ENCODE results near the gene IFNAR2.

The IFNAR2 gene

GRCh38 chr21:33229784-33230544 is at the start of gene IFNAR2:
TSS of gene IFNAR2 (plus strand) at chr21:33229938. CDS start at chr21:33241923, 11,985 bp downstream.
- DNase-seq, result no peak

GRCh38 chr21:33185852-33186251 is 43.9 kb upstream of the IFNAR2 start:
- no peak for DNase-seq

GRCh38 chr21:33187276-33187675 is 42.5 kb upstream of the IFNAR2 start:
- DNase-seq, result no peak

GRCh38 chr21:33189237-33189636 is 40.5 kb upstream of the IFNAR2 start:
- DNase-seq, result no peak

GRCh38 chr21:33189824-33190223 is 39.9 kb upstream of the IFNAR2 start:
- DNase-seq, result no peak

- peak; percentile 31 for DNase-seq
Measured at GRCh38 chr21:33196941-33197374, 32.8 kb upstream of the IFNAR2 start.

- peak; percentile 19 for DNase-seq
Measured at GRCh38 chr21:33197496-33197895, 32.2 kb upstream of the IFNAR2 start.

GRCh38 chr21:33198346-33199099 is 31.2 kb upstream of the IFNAR2 start:
- DNase-seq, result no peak

GRCh38 chr21:33199100-33199464 is 30.7 kb upstream of the IFNAR2 start:
- no peak for DNase-seq

- peak; percentile 83 for DNase-seq
Measured at GRCh38 chr21:33199516-33200217, 30.1 kb upstream of the IFNAR2 start.

- no peak for DNase-seq
Measured at GRCh38 chr21:33201956-33202355, 27.8 kb upstream of the IFNAR2 start.

- DNase-seq, result no peak
Measured at GRCh38 chr21:33202464-33203363, 27.0 kb upstream of the IFNAR2 start.

GRCh38 chr21:33203371-33203724 is 26.4 kb upstream of the IFNAR2 start:
- DNase-seq, result no peak

- DNase-seq, result no peak
Measured at GRCh38 chr21:33205476-33205875, 24.3 kb upstream of the IFNAR2 start.

- DNase-seq, result no peak
Measured at GRCh38 chr21:33206771-33207281, 22.9 kb upstream of the IFNAR2 start.

GRCh38 chr21:33207449-33208149 is 22.1 kb upstream of the IFNAR2 start:
- DNase-seq, result no peak

GRCh38 chr21:33208534-33208933 is 21.2 kb upstream of the IFNAR2 start:
- no peak for DNase-seq

- DNase-seq, result no peak
Measured at GRCh38 chr21:33211305-33211704, 18.4 kb upstream of the IFNAR2 start.

- no peak for DNase-seq
Measured at GRCh38 chr21:33211732-33212131, 18.0 kb upstream of the IFNAR2 start.

- no peak for DNase-seq
Measured at GRCh38 chr21:33212159-33212851, 17.4 kb upstream of the IFNAR2 start.

GRCh38 chr21:33214056-33214455 is 15.7 kb upstream of the IFNAR2 start:
- DNase-seq, result no peak
